ENCODE results near the gene VPS13D.
A peak's percentile ranks its signal among the peaks of the same experiment; 100 is the strongest.

The VPS13D gene

GRCh38 chr1:12258272-12258671 is 28.4 kb downstream of the VPS13D start:
- TF ChIP-seq JUND (IDR thresholded peaks at IDR 0.05; ENCODE audit: low read depth): no peak
- in situ Hi-C loops (cut with HindIII; ENCODE audit: low pct_unique_long_range_greater_than_20kb, low sequenced_read_pairs): no loop called here

GRCh38 chr1:12269351-12269750 is 39.5 kb downstream of the VPS13D start:
- no peak for TF ChIP-seq JUND (IDR thresholded peaks at IDR 0.05; ENCODE audit: low read depth)
- DNase-seq (ENCODE audit: low read depth in 1 of 2, low spot score in 1 of 2): no peak
- in situ Hi-C loops (cut with HindIII; ENCODE audit: low pct_unique_long_range_greater_than_20kb, low sequenced_read_pairs): no loop called here

More at GRCh38 chr1:12258272-12258671, 28.4 kb downstream of the VPS13D start:
- DNase-seq (ENCODE audit: low read depth in 1 of 2, low spot score in 1 of 2): no peak

DNA sequence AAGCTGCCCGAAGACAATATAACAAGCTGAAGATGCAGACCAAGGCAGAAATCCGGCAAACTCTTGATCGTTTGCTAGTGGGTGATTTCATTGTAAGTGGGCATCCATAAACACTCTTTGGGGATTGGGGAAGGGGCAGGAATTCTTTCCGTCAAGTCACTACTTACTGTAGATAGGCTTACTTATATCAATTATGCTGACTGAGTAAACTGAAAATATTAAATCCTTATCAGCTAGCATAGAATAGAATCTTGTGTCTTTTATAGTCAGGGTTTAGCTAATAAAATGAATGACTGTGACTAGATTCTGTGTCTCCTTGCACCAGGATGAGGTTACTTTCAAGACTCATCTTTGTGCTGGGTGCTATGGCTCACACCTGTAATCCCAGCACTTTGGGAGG is 41.2 kb downstream of the VPS13D start:
- DNase-seq (ENCODE audit: low read depth in 1 of 2, low spot score in 1 of 2): no peak
- TF ChIP-seq JUND (IDR thresholded peaks at IDR 0.05; ENCODE audit: low read depth): no peak
- in situ Hi-C loops (cut with HindIII; ENCODE audit: low pct_unique_long_range_greater_than_20kb, low sequenced_read_pairs): no loop called here

- in situ Hi-C loops (cut with HindIII; ENCODE audit: low pct_unique_long_range_greater_than_20kb, low sequenced_read_pairs): no loop called here
- DNase-seq (ENCODE audit: low read depth in 1 of 2, low spot score in 1 of 2): peak in 1 of 2 experiments; percentile 9
- no peak for TF ChIP-seq JUND (IDR thresholded peaks at IDR 0.05; ENCODE audit: low read depth)
Measured at GRCh38 chr1:12272770-12273169, 42.9 kb downstream of the VPS13D start.

GRCh38 chr1:12275370-12275769 is 45.5 kb downstream of the VPS13D start:
- peak in 1 of 2 experiments; percentile 17 for DNase-seq (ENCODE audit: low read depth in 1 of 2, low spot score in 1 of 2)
- in situ Hi-C loops (cut with HindIII; ENCODE audit: low pct_unique_long_range_greater_than_20kb, low sequenced_read_pairs): no loop called here
- no peak for TF ChIP-seq JUND (IDR thresholded peaks at IDR 0.05; ENCODE audit: low read depth)

- no peak for TF ChIP-seq JUND (IDR thresholded peaks at IDR 0.05; ENCODE audit: low read depth)
- in situ Hi-C loops (cut with HindIII; ENCODE audit: low pct_unique_long_range_greater_than_20kb, low sequenced_read_pairs): no loop called here
- peak in 1 of 2 experiments; percentile 47 for DNase-seq (ENCODE audit: low read depth in 1 of 2, low spot score in 1 of 2)
Measured at GRCh38 chr1:12276225-12276624, 46.4 kb downstream of the VPS13D start.

GRCh38 chr1:12279003-12279402 is 49.2 kb downstream of the VPS13D start:
- DNase-seq (ENCODE audit: low read depth in 1 of 2, low spot score in 1 of 2): no peak
- in situ Hi-C loops (cut with HindIII; ENCODE audit: low pct_unique_long_range_greater_than_20kb, low sequenced_read_pairs): no loop called here
- no peak for TF ChIP-seq JUND (IDR thresholded peaks at IDR 0.05; ENCODE audit: low read depth)

- TF ChIP-seq JUND (IDR thresholded peaks at IDR 0.05; ENCODE audit: low read depth): no peak
- in situ Hi-C loops (cut with HindIII; ENCODE audit: low pct_unique_long_range_greater_than_20kb, low sequenced_read_pairs): no loop called here
- no peak for DNase-seq (ENCODE audit: low read depth in 1 of 2, low spot score in 1 of 2)
Measured at GRCh38 chr1:12279728-12280464, 50.1 kb downstream of the VPS13D start.

- in situ Hi-C loops (cut with HindIII; ENCODE audit: low pct_unique_long_range_greater_than_20kb, low sequenced_read_pairs): no loop called here
- no peak for TF ChIP-seq JUND (IDR thresholded peaks at IDR 0.05; ENCODE audit: low read depth)
- DNase-seq (ENCODE audit: low read depth in 1 of 2, low spot score in 1 of 2): no peak
Measured at GRCh38 chr1:12282142-12282541, 52.3 kb downstream of the VPS13D start.

DNA sequence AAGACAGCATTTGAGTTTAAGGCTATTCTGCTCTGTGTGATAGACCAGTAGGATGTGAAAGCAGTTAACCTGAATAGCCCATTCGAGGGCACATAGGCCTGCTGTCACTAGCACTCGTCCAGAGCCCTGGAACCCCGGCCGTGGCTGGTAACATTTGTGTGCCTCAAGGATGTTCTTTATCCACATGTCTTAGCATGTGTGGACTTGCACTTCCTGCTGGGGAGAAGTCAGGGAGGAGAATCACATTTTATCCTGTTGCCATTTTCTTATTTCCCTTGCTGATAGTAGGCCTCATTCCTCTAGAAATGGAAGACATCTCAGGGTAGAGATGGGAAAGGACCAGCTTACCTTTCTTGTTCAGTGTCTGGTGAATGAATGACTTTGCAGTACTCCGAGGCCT is 54.7 kb downstream of the VPS13D start:
- DNase-seq (ENCODE audit: low read depth in 1 of 2, low spot score in 1 of 2): no peak
- in situ Hi-C loops (cut with HindIII; ENCODE audit: low pct_unique_long_range_greater_than_20kb, low sequenced_read_pairs): no loop called here
- no peak for TF ChIP-seq JUND (IDR thresholded peaks at IDR 0.05; ENCODE audit: low read depth)

GRCh38 chr1:12285496-12286143 is 55.8 kb downstream of the VPS13D start:
- no peak for DNase-seq (ENCODE audit: low read depth in 1 of 2, low spot score in 1 of 2)
- in situ Hi-C loops (cut with HindIII; ENCODE audit: low pct_unique_long_range_greater_than_20kb, low sequenced_read_pairs): no loop called here

GRCh38 chr1:12287869-12288268 is 58.0 kb downstream of the VPS13D start:
- in situ Hi-C loops (cut with HindIII; ENCODE audit: low pct_unique_long_range_greater_than_20kb, low sequenced_read_pairs): no loop called here
- DNase-seq (ENCODE audit: low read depth in 1 of 2, low spot score in 1 of 2): no peak
- no peak for TF ChIP-seq JUND (IDR thresholded peaks at IDR 0.05; ENCODE audit: low read depth)

More at GRCh38 chr1:12285496-12286143, 55.8 kb downstream of the VPS13D start:
- no peak for TF ChIP-seq JUND (IDR thresholded peaks at IDR 0.05; ENCODE audit: low read depth)

DNA sequence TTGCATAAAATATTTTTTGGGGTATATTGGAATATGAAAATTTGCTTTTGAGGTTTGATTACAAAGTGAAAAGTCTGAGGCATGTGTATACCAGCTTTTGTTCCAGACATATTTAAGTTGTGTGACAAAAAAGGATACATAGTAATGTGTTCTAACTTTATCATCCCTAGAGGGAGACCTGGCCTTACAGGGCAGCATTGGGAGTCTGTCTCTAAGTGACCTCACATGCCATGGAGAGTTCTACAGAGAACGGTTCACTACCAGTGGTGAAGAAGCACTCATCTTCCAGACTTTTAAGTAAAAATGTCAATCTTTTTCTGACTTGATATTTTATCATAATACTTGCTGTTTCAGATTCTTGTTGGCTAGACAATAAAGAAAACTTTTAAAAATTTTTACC is 61.0 kb downstream of the VPS13D start:
- in situ Hi-C loops (cut with HindIII; ENCODE audit: low pct_unique_long_range_greater_than_20kb, low sequenced_read_pairs): no loop called here
- no peak for TF ChIP-seq JUND (IDR thresholded peaks at IDR 0.05; ENCODE audit: low read depth)
- no peak for DNase-seq (ENCODE audit: low read depth in 1 of 2, low spot score in 1 of 2)

Measured in T47D (cell line).